A673 (cell line): ENCODE results near the gene CCDC88C. TPM values are rescaled to one million over a fixed set of nuclear protein-coding genes. Genes with fewer than 3 reads are reported as not detected.
A peak's percentile ranks its signal among the peaks of the same experiment; 100 is the strongest.

Experiments used
- BruUV-seq: library from RNA; stranded (reverse); fragments of 400-500 nt; replicated peaks from 2 replicates; lab custom pipeline; 2021; lab: Mats Ljungman, UMichigan
- CTCF ChIA-PET: fragments of 300-600 bp; sonication (Branson Sonifier 250); formaldehyde crosslinking; loops from one replicate; lab custom pipeline; 2022; ENCODE audit warnings: antibody characterized with exemption; lab: Charles Lee
- POLR2A ChIA-PET: fragments of 300-600 bp; sonication (Branson Sonifier 250); formaldehyde crosslinking; loops from one replicate; lab custom pipeline; 2022; ENCODE audit warnings: antibody characterized with exemption; ENCODE audit not compliant: low non-redundant PET; lab: Charles Lee
- DNase-seq: peaks from one replicate; pipeline ENCODE4 v3.0.0-alpha.2; 2015; ENCODE audit warnings: low spot score
- H3K27ac ChIP-seq: fragments of 200-600 bp; sonication (generic); 2 replicates; pipeline ENCODE4 v1.5.1; 2016; ENCODE audit warnings: mixed run types, low read depth, mild to moderate bottlenecking, mixed read lengths, antibody characterized with exemption, low read length; ENCODE audit not compliant: poor library complexity, severe bottlenecking
- H3K27me3 ChIP-seq: fragments of 200-600 bp; sonication (generic); replicated peaks from 2 replicates; pipeline ENCODE4 v1.6.1; 2017; ENCODE audit warnings: mixed run types, low read depth, mild to moderate bottlenecking, mixed read lengths, antibody characterized with exemption, low read length; ENCODE audit not compliant: insufficient read depth, poor library complexity
- H3K36me3 ChIP-seq: fragments of 200-600 bp; sonication (generic); 2 replicates; pipeline ENCODE4 v1.6.1; 2016; ENCODE audit warnings: mixed run types, mild to moderate bottlenecking, mixed read lengths, antibody characterized with exemption, low read length; ENCODE audit not compliant: insufficient read depth, poor library complexity, severe bottlenecking
- H3K4me1 ChIP-seq: fragments of 200-600 bp; sonication (generic); 2 replicates; pipeline ENCODE4 v1.6.1; 2017; ENCODE audit warnings: mixed run types, mild to moderate bottlenecking, mixed read lengths, antibody characterized with exemption, low read length; ENCODE audit not compliant: insufficient read depth, poor library complexity, severe bottlenecking
- H3K4me3 ChIP-seq: fragments of 200-600 bp; sonication (generic); 2 replicates; pipeline ENCODE4 v1.5.1; 2016; ENCODE audit warnings: low read depth, mixed run types, mild to moderate bottlenecking, mixed read lengths, low read length; ENCODE audit not compliant: poor library complexity, severe bottlenecking
- H3K9me3 ChIP-seq: fragments of 200-600 bp; sonication (generic); 2 replicates; pipeline ENCODE4 v1.6.1; 2016; ENCODE audit warnings: mixed run types, low read depth, mild to moderate bottlenecking, mixed read lengths, antibody characterized with exemption, low read length; ENCODE audit not compliant: poor library complexity, severe bottlenecking
- CTCF ChIP-seq: fragments of 300-800, 200-600 bp; sonication (generic); conservative IDR thresholded peaks from 2 replicates; pipeline ENCODE4 v1.5.1; 2017; ENCODE audit warnings: low read depth, mild to moderate bottlenecking, antibody characterized with exemption, low read length, moderate library complexity, mixed read lengths
- EZH2 ChIP-seq: fragments of 200-600 bp; sonication (generic); IDR thresholded peaks from 2 replicates; pipeline ENCODE4 v1.6.1; 2017; ENCODE audit warnings: borderline replicate concordance, low read depth, mild to moderate bottlenecking, mixed read lengths, antibody characterized with exemption, low read length; ENCODE audit not compliant: poor library complexity, severe bottlenecking
- intact Hi-C: fragments of 100-400 bp; cut with micrococcal nuclease; formaldehyde crosslinking; loops from one replicate; pipeline ENCODE4 v1.10.0; 2022; ENCODE audit not compliant: unreplicated experiment
- total RNA-seq: library from RNA; stranded (reverse); gene quantifications from 2 replicates; pipeline ENCODE4 v1.2.3, GENCODE V29; 2021

CCDC88C gene
- total RNA-seq, 1 experiment from 2014 or later: 49.1 TPM

DNA sequence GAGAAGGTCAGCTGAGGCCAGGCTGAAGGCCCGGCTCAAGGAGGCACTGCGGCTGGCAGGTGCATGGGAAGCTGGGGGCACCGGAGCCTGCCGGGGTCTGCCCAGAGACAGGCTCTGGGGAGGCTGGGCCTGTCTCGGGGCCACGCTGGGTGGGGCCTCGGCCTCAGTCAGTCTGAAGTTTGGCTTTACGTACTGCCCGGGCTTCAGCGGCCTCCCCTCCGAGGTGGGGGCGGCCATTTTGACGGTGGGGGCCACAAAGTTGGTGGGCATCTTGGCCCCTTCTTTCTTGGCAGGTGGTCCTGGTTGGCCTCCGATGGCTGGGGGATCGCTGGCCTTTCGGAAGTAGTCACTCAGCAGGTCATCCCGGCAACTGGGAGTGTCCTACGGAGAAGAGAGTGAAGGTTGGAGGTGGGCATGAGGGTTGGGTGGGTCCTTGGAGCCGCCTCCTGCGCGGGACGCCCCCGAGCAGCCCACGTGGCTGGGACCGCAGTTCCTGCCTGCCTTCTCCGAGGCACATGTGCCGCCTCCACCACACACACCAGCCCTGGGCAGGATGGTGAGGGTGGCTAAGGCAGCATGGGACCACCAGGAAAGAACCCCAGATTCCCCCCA, 144.2 kb downstream of the CCDC88C start:
- no peaks in the 10 kb centered on the region for H3K27me3 ChIP-seq
- H3K9me3 ChIP-seq: no peaks in the 10 kb centered on the region
- BruUV-seq: no TSS peak
- H3K4me1 ChIP-seq: no peaks in the 10 kb centered on the region
- TF ChIP-seq CTCF (no peak), EZH2 (no peak)
- DNase-seq: no peak
- CTCF ChIA-PET: no interaction called here
- POLR2A ChIA-PET: no interaction called here
- H3K36me3 ChIP-seq: peaks cover 18% of the 10 kb centered on the region
- no peak overlapping the region for H3K27ac ChIP-seq
- H3K4me3 ChIP-seq: no peak overlapping the region
- intact Hi-C loops: no loop called here

- no peaks in the 10 kb centered on the region for H3K27me3 ChIP-seq
- ChIA-PET POLR2A (no interaction called here), CTCF (no interaction called here)
- BruUV-seq: no TSS peak
- H3K4me3 ChIP-seq: no peak overlapping the region
- intact Hi-C loops: no loop called here
- H3K36me3 ChIP-seq: peaks cover 10% of the 10 kb centered on the region
- H3K4me1 ChIP-seq: no peaks in the 10 kb centered on the region
- TF ChIP-seq EZH2 (no peak), CTCF (no peak)
- no peak for DNase-seq
- no peaks in the 10 kb centered on the region for H3K9me3 ChIP-seq
- no peak overlapping the region for H3K27ac ChIP-seq
Measured at GRCh38 chr14:91272341-91273272, 145.0 kb downstream of the CCDC88C start.

GRCh38 chr14:91271639-91272038, 146.0 kb downstream of the CCDC88C start:
- no peak overlapping the region for H3K4me3 ChIP-seq
- peaks cover 10% of the 10 kb centered on the region for H3K36me3 ChIP-seq
- DNase-seq: no peak
- intact Hi-C loops: no loop called here
- ChIA-PET CTCF (no interaction called here), POLR2A (no interaction called here)
- TSS peak; percentile 72 for BruUV-seq
- no peaks in the 10 kb centered on the region for H3K9me3 ChIP-seq
- no peaks in the 10 kb centered on the region for H3K27me3 ChIP-seq
- no peak for TF ChIP-seq CTCF
- no peaks in the 10 kb centered on the region for H3K4me1 ChIP-seq
- no peak overlapping the region for H3K27ac ChIP-seq
